CD4-positive, alpha-beta T cell treated with Interleukin-15 for 4 hours (primary cell): ENCODE results near the gene MCAM.
A peak's percentile ranks its signal among the peaks of the same experiment; 100 is the strongest.

ENCODE experiments used
- DNase-seq: peaks from one replicate; pipeline ENCODE4 v3.0.0-alpha.2; 2020; ENCODE audit warnings: low spot score

MCAM gene

GRCh38 chr11:119329320-119329719, 12.4 kb upstream of the MCAM start:
- no peak for DNase-seq

GRCh38 chr11:119324189-119324588, 7.3 kb upstream of the MCAM start:
- DNase-seq: no peak

GRCh38 chr11:119323532-119324033, 6.7 kb upstream of the MCAM start:
- peak; percentile 79 for DNase-seq

- no peak for DNase-seq
Measured at GRCh38 chr11:119322921-119323531, 6.1 kb upstream of the MCAM start.

- DNase-seq: no peak
Measured at GRCh38 chr11:119322360-119322739, 5.4 kb upstream of the MCAM start.

GRCh38 chr11:119320776-119321524, 4.0 kb upstream of the MCAM start:
- peak; percentile 37 for DNase-seq

GRCh38 chr11:119320240-119320775, 3.4 kb upstream of the MCAM start:
- DNase-seq: no peak

- no peak for DNase-seq
Measured at GRCh38 chr11:119319700-119320239, 2.8 kb upstream of the MCAM start.

- no peak for DNase-seq
Measured at GRCh38 chr11:119319136-119319699, 2.3 kb upstream of the MCAM start.

GRCh38 chr11:119318240-119319135, 1.6 kb upstream of the MCAM start:
- peak; percentile 24 for DNase-seq

- DNase-seq: no peak
Measured at GRCh38 chr11:119317592-119318239, 786 bp upstream of the MCAM start.

- DNase-seq: no peak
Measured at GRCh38 chr11:119316016-119316728, 758 bp downstream of the MCAM start.

- DNase-seq: peak; percentile 25
Measured at GRCh38 chr11:119315131-119316015, 1.6 kb downstream of the MCAM start.

- no peak for DNase-seq
Measured at GRCh38 chr11:119314726-119315125, 2.2 kb downstream of the MCAM start.

- no peak for DNase-seq
Measured at GRCh38 chr11:119310682-119311052, 6.3 kb downstream of the MCAM start.

GRCh38 chr11:119309953-119310681, 6.8 kb downstream of the MCAM start:
- no peak for DNase-seq

- no peak for DNase-seq
Measured at GRCh38 chr11:119309411-119309810, 7.5 kb downstream of the MCAM start.

GRCh38 chr11:119307974-119308373, 9.0 kb downstream of the MCAM start:
- no peak for DNase-seq

GRCh38 chr11:119307219-119307618, 9.7 kb downstream of the MCAM start:
- no peak for DNase-seq
